RCC 7860 (cell line): ENCODE results near the gene CLMP.

ENCODE experiments used
- DNase-seq: peaks from one replicate; pipeline ENCODE4 v3.0.0-alpha.2; 2015; ENCODE audit warnings: low spot score
- FAIRE-seq: peaks from 2 replicates; lab custom pipeline; 2012; peaks lifted over from hg19 to GRCh38; lab: Jason Lieb, UNC

Gene CLMP

DNA sequence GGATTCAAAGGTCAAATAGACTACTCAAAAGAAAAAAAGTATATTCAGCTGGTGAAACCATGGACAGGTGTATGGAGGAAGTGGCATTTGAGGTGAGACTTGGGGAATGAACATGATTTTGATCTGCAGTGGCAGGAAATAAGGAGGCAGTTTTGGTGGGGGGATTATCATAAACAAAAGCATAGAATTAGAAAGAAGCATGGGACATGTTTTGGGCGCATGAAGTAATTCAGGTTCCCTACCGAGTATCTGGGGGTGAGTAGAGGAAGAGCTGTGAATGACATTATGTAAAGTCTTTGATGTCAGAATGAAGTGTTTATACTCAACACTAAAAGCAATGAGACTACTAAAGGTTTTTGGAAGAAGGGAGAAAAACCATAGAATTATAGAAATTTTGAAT is 3.1 kb downstream of the CLMP start:
- DNase-seq (no peak), FAIRE-seq (no peak)

DNA sequence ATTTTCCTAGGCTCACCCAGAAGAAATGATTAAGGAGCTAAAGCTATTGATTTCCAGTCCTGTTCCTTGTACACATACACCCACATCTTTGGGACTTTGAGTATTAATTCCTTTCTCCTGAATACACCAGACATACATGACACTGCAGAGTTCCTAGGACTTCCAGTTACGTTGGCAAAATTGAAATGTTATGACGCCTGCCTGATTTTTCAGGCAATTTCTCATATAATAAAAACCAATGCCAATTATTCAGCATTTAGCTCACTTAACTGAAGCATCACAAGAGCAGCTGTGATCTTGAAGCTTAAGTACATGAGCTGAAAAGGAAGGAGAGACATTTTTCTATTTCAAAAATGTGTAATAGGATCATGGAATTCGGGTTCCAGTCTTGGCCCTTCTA is 4.5 kb downstream of the CLMP start:
- FAIRE-seq: no peak
- no peak for DNase-seq

DNA sequence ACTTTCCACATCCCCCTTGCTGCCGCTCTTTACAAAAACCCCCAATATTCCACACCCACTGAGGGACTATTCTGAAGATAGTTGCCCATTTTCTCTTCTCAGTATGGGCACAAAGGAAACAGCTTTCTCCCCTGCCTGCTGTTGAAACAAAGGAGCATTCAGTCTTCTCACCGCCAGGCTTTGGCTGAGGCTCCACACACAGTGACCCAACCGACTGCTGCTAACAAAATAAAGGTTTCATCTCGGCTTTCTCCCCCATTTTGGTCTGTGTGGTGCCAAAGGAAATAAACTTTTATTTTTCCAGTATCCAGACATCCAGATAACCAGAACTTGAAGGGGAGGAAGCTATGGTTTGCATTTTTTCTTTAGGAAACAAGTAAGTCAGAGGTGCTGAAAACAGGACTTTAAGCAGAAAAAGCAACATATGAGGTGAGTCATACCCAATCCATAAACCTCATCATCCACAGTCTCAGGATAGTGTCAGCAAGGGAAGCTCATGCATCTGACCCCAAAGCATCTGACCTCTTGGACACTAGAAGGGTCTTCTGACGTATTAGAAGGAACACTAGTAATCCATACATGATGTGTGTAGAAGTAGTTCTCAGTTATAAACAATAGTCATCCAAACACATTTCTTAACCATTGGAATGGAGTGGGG is 6.4 kb downstream of the CLMP start:
- peak; percentile 66 for FAIRE-seq
- DNase-seq: peak; percentile 38

DNA sequence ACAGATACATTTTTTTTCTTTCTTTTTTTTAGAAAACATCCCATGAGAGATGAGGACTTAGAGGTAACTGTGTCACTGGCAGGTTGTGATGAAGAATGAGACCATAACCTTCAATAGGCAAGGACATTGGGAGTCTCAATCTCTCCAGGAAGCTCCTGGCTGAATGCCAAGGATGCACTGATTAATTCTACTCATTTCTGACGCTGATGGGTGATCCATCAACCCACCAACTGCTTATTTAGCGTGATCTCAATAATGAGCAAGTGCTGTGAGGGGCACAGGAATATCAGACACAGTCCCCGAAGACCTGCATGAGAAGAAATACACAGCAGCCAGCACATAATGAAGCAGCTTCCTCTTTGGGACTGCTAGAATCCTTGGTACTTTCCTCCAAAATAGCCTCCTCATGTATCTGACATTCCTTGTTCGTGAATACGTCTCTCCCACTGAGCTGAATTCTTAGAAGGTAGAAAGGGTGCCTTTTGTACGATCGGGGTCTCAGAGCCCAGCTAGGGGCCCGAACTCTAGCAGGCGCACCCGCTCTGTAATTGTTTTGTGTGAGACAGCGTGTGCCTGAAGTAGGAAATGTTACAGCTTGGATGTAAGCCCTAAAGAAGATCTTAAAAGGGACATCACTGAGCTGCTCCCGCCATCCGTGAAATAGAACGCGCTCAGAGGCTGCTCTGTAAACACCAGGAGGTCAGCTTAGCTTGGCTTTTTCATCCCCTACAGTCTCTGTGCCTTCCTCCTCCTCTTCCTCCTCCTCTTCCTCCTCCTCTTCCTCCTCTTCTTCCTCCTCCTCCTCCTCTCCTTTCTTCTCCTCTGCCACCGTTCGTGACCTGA is 7.2 kb downstream of the CLMP start:
- FAIRE-seq (no peak), DNase-seq (no peak)

DNA sequence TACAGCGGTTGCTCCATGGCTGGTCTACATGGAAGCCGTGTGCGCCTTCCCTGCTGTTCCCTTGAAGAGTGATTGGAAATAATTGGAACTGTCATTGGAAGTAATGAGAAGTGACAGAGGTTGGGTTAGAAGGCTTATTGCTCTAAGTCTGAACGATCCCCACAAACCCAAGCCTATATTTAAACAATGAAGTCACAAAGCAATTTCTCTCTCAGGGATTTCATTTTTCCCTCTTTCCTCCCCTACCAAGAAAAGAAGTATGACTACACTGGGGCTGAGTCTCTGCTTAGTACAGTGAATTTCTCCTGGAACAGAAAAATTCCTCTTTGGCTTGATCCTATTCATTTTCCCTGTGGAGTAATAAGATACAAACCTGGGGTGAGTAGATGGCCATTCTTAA is 7.8 kb downstream of the CLMP start:
- FAIRE-seq (no peak), DNase-seq (no peak)

DNA sequence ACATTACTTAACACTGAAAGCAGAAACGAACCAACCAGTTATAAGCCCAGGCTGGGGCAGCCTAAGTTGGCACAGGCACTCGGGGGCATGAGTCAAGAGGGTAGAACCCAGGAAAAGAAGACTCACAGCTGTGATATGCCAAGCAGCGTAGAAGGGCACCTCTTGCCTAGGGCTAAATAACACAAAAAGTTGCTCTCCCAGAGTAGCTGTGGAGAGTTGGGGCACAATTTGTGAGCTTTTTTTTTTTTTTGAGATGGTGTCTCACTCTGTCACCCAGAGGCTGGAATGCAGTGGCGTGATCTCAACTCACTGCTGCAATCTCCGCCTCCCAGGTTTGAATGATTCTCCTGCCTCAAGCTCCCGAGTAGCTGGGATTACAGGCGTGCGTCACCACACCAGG is 8.8 kb downstream of the CLMP start:
- DNase-seq (peak; percentile 64), FAIRE-seq (peak; percentile 89)

DNA sequence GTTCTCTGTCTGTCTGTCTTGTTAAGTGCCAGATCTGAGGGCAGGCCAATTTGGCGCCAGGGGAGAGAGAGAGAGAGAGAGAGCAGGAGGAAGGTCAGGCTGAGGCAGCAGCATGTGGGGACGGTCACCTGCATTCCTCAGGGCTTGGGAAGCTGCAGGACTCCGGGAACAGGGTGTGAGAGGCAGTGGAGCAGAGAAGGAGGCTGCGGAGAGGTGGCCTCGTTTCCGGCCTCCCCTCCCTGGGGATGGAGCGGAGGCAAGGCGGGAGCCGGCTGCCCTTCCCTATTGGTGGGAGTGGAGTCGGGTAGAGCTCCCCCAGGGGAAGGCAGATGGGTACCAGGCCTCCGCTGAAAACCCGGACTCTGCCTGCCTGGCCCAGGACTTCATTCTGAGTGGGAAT is 9.7 kb downstream of the CLMP start:
- peak; percentile 55 for FAIRE-seq

DNA sequence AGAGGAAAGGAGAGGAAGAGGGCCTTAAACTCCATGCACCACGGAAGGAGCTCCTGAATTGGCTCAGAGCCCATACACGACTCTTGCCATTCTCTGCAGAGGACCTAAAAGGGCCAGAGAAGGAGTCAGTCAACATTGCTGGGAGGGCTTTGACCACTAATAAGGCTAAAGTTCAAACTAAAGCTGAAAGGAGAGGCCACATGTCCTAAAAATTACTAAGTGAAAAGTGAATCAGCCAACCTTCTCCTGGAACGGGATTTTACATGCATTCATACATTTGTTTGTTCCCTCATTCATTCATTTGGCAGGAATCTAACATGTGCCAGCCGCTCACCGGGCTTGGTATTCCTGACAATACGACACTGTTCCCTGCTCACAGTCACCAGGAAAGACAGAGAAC is 10.5 kb downstream of the CLMP start:
- peak; percentile 30 for DNase-seq
- peak; percentile 59 for FAIRE-seq

More for the DNA sequence above, 9.7 kb downstream of the CLMP start:
- peak; percentile 72 for DNase-seq

DNA sequence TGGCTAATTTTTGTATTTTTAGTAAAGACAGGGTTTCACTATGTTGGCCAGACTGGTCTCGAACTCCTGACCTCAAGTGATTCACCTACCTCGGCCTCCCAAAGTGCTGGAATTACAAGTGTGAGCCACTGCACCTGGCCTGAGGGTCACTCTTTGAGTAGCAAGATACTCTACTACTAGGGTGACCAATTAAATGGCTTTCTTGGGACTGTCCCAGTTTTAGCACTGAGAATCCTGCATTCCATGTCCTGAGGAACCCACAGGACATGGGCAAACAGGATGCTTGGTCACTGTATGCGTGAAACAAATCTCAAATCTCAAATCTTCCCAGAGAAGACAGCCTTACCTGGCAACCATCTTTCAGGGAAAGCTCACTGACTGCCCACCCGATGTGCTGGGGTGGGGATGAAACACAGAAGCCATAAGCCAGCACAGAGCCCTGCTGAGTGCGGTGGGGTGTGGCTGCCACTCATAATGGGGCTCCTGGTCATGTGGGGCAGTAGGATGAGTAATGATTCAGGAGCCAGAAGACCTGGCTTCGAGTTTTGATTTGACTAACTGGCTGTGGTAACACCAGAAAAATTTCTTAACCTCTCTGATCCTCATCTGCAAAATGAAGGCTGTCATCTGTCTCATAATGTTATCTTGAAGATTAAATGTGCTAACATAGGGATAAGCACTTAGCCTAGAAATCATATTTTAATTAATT is 11.5 kb downstream of the CLMP start:
- peak; percentile 85 for FAIRE-seq
- DNase-seq: peak; percentile 59

DNA sequence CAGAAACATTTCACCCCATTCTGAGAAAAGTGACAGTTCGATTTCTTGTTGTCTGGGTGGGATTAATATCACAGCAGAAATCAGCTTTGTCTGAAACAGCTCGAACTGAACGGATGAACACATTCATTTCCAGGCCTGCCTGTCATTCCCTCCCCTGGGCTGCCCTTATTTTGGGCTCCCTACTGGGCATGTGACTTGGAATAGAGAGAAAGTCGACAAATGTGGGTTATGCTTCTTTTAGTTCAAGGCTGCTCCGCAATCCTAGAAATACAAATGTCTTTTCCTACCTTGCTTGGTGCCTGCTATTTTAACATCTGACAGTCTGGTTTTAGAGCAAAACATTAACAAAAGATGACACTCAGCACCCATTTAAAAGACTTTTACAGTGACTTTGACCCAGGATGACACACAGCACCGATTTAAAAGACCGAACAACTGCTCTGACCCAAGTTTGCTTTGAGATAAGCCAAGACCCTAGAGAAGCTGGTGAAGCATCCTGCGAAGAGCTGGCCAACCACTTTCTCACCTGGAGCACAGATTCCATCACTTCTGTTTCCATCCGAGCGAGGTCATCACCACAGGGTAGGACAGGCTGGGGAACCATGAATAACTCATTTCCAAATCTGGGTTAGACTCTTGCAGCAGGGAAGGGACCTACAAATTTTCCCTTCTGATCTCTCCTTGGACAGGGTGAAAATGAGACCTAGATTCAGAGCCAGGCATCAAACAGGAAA is 13.1 kb downstream of the CLMP start:
- DNase-seq (no peak), FAIRE-seq (no peak)

DNA sequence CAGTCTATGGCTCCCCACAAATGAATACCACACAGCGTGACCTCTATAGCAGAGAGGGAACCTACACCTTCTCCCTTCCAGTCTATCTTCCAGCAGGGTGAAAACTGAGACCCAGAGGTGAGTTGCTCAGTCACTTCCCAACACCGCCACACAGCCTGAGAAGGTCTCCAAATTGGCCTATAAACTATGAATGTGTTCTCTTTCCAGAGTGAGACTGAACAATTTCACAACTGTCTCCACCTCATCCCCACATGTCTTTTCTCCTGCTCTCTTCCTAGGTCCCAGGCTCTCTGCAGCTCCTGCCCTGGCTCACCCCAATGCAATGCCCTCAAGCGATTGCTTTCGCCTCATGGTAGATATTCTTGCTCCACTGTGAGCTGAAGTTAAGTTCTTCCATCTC is 14.0 kb downstream of the CLMP start:
- no peak for DNase-seq
- FAIRE-seq: no peak

DNA sequence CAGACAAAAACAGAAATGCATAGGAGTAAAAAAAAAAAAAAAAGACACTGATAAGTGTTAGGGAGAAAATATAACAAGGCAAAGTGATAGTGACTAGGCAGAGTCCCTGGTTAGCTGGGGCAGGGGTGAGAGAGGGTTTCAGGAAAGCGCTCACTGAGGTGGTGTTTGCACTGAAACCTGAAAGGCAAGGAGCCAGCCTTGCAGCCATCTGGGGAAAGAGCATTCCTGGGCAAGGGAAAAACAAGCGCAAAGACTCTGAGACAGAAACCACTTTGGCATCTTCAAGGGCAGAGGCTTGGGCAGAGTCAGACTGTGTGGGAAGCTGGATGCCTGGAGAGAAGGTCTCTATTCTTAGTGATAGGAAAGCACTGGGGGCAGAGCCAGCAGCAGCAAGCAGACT is 14.5 kb downstream of the CLMP start:
- no peak for DNase-seq
- no peak for FAIRE-seq

DNA sequence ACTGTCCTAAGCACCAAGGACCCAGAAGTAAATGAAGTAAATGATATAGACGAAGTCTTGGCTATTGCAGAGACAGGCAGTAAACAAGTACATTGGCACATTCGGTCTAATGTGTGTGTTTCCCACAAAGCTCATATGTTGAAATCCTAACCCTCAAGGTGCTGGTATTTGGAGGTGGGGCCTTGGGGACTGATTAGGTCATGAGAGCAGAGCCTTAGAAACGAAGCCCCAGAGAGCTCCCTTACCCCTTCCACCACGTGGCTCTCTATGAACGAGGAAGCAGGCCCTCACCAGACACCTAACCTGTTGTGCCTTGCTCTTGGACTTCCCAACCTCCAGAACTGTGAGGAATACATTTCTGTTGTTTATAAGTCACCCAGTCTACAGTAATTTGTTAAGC is 14.9 kb downstream of the CLMP start:
- no peak for FAIRE-seq
- DNase-seq: no peak

DNA sequence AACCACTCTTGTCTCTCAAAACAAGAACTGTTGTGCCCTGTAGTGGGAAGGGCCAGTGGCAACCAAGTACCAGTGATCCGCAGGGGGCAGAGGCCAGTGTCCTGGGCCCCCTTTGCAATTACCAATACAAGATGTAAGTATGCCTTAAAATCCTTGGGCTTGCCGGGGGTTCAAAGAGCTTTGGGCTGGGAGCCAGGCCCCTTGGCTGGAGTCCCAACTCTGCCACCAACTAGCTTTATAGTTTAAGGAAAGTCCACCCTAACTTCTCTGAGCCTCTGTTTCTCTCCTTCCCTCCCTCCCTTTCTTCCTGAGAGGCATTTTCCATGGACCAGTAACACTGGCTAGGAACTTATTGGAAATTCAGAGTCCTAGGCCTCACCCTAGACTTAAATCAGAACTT is 15.5 kb downstream of the CLMP start:
- no peak for FAIRE-seq
- DNase-seq: no peak

DNA sequence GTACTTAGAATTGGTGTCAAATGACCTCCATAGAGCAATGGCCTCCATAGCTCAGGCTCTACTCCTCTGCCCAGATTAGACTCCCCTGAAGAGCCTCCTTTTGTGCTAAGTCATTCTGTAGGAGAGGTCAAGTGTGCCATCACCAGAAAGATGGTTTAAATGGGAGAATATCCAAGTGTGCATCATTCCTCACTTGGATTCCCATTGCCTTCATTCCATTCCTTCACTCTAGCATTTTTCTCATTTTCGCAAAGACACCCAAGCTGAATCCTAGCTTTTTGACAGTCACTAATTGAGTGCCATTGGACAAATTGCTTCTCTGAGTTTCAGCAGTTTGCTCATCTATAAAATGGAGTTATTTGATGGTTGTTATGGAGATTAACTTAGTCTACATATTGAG is 16.9 kb downstream of the CLMP start:
- FAIRE-seq: no peak
- DNase-seq: no peak

DNA sequence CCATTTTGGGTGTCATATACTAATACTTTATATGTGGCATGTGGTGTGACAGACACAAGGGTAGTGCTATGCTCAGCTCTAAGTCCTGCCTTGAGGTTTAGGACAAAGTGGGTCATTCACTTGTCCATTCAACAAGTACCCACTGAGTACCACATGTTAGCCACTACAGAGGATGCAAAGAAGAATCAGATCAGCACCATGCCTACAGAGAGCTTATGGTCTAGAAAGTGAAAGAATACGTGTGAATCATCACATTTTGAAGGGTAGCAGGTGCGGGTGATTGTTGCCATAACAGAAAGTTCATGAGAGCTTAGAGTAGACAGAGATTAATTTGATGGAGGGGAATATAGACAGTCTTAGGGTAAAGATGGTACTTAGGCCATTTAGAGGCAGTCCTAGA is 18.3 kb downstream of the CLMP start:
- no peak for FAIRE-seq

DNA sequence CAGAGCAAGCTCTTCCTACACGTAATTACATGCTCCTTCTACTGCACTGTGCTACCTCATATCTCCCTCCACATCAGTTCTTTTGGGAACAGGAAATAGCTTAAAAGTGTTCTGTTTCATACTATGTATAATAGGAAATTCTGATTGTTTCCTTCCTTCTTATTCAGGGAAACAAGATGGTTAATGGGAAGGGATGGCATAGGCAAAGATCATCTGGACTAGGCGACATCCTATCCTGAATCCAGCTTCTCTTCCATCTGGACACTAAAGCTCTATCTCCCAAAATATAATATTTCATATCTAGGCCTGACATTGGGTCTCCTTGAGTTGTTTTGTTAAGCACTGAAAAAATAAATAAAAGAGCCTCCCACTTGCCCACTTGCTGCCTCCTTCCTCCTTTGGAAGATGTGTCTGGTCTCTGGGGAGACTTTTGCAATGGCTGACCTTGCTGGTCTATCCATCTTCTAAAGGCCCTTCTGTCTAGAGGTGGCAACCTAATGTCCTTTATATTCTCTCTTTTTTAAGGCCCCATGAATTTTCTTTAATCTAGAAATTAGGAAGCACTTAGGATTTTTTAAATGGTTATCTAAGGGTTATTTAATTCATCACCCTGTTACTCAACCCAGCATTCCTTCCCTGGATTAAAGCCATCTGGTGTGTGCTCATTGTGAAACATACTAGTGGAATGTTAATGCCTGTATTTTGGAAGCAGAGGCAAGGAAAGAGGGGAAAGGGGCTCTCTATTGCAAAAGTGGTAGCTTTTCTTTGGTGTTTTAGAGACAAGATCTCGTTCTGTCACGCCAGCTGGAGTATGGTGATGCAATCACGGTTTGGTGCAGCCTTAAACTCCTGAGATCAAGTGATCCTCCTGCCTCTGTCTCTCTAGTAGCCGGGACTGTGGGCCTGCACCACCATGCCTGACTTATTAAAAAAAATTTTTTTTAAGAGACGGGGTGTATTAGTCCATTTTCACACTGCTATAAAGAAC is 20.6 kb downstream of the CLMP start:
- peak; percentile 85 for FAIRE-seq

More for the DNA sequence above, 18.3 kb downstream of the CLMP start:
- DNase-seq: no peak

DNA sequence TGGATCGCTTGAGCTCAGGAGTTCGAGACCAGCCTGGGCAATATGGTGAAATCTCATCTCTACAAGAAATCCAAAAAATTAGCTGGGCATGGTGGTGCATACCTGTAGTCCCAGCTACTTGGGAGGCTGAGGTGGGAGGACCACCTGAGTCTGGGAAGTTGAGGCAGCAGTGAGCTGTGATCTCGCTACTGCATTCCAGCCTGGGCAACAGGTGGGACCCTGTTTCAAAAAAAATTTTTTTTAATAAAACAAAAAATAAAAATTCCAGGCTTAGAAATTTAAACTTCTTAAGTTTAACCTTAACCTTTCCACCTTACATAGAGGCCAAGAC is 21.2 kb downstream of the CLMP start:
- no peak for FAIRE-seq
- no peak for DNase-seq

More for the DNA sequence above, 20.6 kb downstream of the CLMP start:
- peak; percentile 71 for DNase-seq

DNA sequence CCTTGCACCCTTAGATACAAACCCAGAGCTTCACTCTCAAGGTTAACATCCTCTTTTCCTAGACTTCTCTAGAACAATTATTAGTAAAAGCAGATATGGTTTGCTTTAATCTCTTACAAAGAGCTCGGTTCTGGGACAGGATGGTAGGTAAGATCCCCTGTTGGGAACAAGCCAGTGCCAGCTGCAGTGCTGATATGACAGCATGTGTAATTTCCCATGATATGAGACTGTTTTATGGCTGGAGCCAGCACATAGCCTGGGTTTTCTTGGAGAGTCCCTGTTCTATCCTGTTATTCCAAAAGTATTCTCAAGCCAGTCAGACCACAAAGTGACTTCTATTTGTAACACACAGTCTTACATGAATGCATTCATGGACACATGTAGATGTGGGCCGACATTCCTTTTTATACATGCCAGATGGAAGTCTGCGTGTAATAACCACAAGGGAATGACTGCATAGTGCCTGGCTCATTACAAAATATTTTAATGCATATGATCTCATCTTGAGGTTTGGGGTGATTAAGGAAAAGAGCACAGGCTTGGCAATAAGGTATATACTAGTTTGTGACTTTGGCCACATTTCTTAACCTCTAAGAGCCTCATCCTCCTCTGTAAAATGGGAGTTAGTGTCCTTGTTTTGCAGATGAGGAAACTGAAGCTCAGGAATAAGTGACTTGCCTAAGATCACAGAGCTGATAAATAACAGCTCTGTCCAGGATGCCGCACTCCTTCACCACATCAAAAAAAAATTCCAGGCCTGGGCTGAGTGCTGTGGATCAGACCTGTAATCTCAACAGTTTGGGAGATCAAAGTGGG is 21.8 kb downstream of the CLMP start:
- peak; percentile 97 for FAIRE-seq
- DNase-seq: peak; percentile 97
